Activated CD4-positive, alpha-beta T cell treated with anti-CD3 and anti-CD28 coated beads, Interleukin-2, amount 50 U/mL, for 4 hours (primary cell): ENCODE results near the gene STARD3.
A peak's percentile ranks its signal among the peaks of the same experiment; 100 is the strongest.

ENCODE experiments used
- DNase-seq, 2 experiments: peaks; one replicate each; pipeline ENCODE4 v3.0.0-alpha.2; 2020

The STARD3 gene

GRCh38 chr17:39639043-39639442 lies 2.1 kb downstream of the STARD3 start:
- DNase-seq = no peak

GRCh38 chr17:39639566-39640458 lies 2.9 kb downstream of the STARD3 start:
- DNase-seq = no peak

- DNase-seq = no peak
Measured at GRCh38 chr17:39640591-39641031, 3.7 kb downstream of the STARD3 start.

GRCh38 chr17:39641097-39641496 lies 4.2 kb downstream of the STARD3 start:
- DNase-seq = no peak

- no peak for DNase-seq
Measured at GRCh38 chr17:39641883-39642282, 4.9 kb downstream of the STARD3 start.

- no peak for DNase-seq
Measured at GRCh38 chr17:39642291-39643074, 5.5 kb downstream of the STARD3 start.

GRCh38 chr17:39643271-39643670 lies 6.3 kb downstream of the STARD3 start:
- DNase-seq = no peak

GRCh38 chr17:39647256-39647655 lies 10.3 kb downstream of the STARD3 start:
- DNase-seq = no peak

- no peak for DNase-seq
Measured at GRCh38 chr17:39648616-39649366, 11.8 kb downstream of the STARD3 start.

- no peak for DNase-seq
Measured at GRCh38 chr17:39650121-39650579, 13.2 kb downstream of the STARD3 start.

GRCh38 chr17:39651923-39652586 lies 15.1 kb downstream of the STARD3 start:
- no peak for DNase-seq

GRCh38 chr17:39652587-39653315 lies 15.8 kb downstream of the STARD3 start:
- DNase-seq = no peak

- DNase-seq = no peak
Measured at GRCh38 chr17:39653316-39653661, 16.3 kb downstream of the STARD3 start.

- peak; percentile 78 to 82 for DNase-seq
Measured at GRCh38 chr17:39653662-39654331, 16.9 kb downstream of the STARD3 start.

- no peak for DNase-seq
Measured at GRCh38 chr17:39655105-39655504, 18.2 kb downstream of the STARD3 start.

- DNase-seq = no peak
Measured at GRCh38 chr17:39658346-39658745, 21.4 kb downstream of the STARD3 start.

GRCh38 chr17:39658760-39659159 lies 21.8 kb downstream of the STARD3 start:
- DNase-seq = no peak

GRCh38 chr17:39659279-39660010 lies 22.5 kb downstream of the STARD3 start:
- DNase-seq = no peak

GRCh38 chr17:39660011-39660360 lies 23.0 kb downstream of the STARD3 start:
- DNase-seq = no peak
